Endodermal cell (in vitro differentiated cells): ENCODE data around the gene CDH4. TPM values are rescaled to one million over a fixed set of nuclear protein-coding genes. Genes with fewer than 3 reads are reported as not detected.

Experiments used
- DNase-seq: peaks from one replicate; pipeline ENCODE4 v3.0.0-alpha.2; 2017
- H3K27ac ChIP-seq: 2 replicates; pipeline ENCODE4 v1.5.1; 2013; ENCODE audit warnings: mild to moderate bottlenecking, low read depth, low read length, moderate library complexity
- H3K27me3 ChIP-seq: 2 replicates; pipeline ENCODE4 v1.6.1; 2013; ENCODE audit warnings: mild to moderate bottlenecking, low read length, moderate library complexity; ENCODE audit not compliant: insufficient read depth, control insufficient read depth, poor library complexity, severe bottlenecking
- H3K36me3 ChIP-seq: 2 replicates; pipeline ENCODE4 v1.7.0; 2013; ENCODE audit warnings: mild to moderate bottlenecking, low read length, moderate library complexity; ENCODE audit not compliant: control insufficient read depth, insufficient read depth
- H3K4me1 ChIP-seq: one replicate; pipeline ENCODE4 v1.7.0; 2013; ENCODE audit warnings: low read length; ENCODE audit not compliant: control insufficient read depth, insufficient read depth
- H3K4me3 ChIP-seq: 2 replicates; pipeline ENCODE4 v1.5.1; 2013; ENCODE audit warnings: mild to moderate bottlenecking, low read length, moderate library complexity
- H3K9ac ChIP-seq: 2 replicates; pipeline ENCODE4 v1.6.1; 2013; ENCODE audit warnings: mild to moderate bottlenecking, low read length, moderate library complexity; ENCODE audit not compliant: poor library complexity, severe bottlenecking; ENCODE audit errors: extremely low read depth
- H3K9me3 ChIP-seq: 2 replicates; pipeline ENCODE4 v1.6.1; 2013; ENCODE audit warnings: mild to moderate bottlenecking, low read length, moderate library complexity; ENCODE audit not compliant: control insufficient read depth
- H3K27ac Mint-ChIP-seq: 2 replicates; pipeline ENCODE4 v1.8.0; 2020; ENCODE audit warnings: mixed read lengths
- H3K27me3 Mint-ChIP-seq: 2 replicates; pipeline ENCODE4 v1.8.0; 2021; ENCODE audit warnings: mild to moderate bottlenecking, mixed read lengths; ENCODE audit not compliant: insufficient read depth
- H3K36me3 Mint-ChIP-seq: 2 replicates; pipeline ENCODE4 v1.8.0; 2020; ENCODE audit warnings: low read depth, mixed read lengths
- H3K4me1 Mint-ChIP-seq: 2 replicates; pipeline ENCODE4 v1.8.0; 2020; ENCODE audit warnings: mixed read lengths
- H3K4me3 Mint-ChIP-seq: 2 replicates; pipeline ENCODE4 v1.8.0; 2020; ENCODE audit warnings: mild to moderate bottlenecking, moderate library complexity, mixed read lengths
- H3K9me3 Mint-ChIP-seq: 2 replicates; pipeline ENCODE4 v1.8.0; 2020; ENCODE audit warnings: mild to moderate bottlenecking, mixed read lengths
- WGBS, 2 experiments: methylation state at CpG; one replicate each; pipeline versions ENCODE4 v1.1.5 to v1.1.7; 2013; ENCODE audit warnings: missing lambda C conversion rate in 2 of 2, mixed read lengths in 1 of 2; ENCODE audit not compliant: insufficient coverage in 1 of 2, insufficient read length in 1 of 2; 5-methylcytosine and 5-hydroxymethylcytosine counted together
- total RNA-seq, 2 donors: library from RNA; stranded (reverse); fragmentation: NEBNext Ultra II Directional in 1 of 2; extraction: Animal tissue kit (Norgen Biotek cat#: 25700) in 1 of 2; gene quantifications; 2 replicates in 1 of 2; 3 replicates in 1 of 2; pipeline ENCODE4 v1.2.1, GENCODE V29; 2021
- TF ChIP-seq, protein P1 (sequence below): fragments of 200-600 bp; sonication (generic); conservative IDR thresholded peaks from 2 replicates; pipeline ENCODE4 v1.5.0; 2021; ENCODE audit warnings: antibody characterized with exemption, mild to moderate bottlenecking

Gene CDH4
- total RNA-seq, 2 donors from 2014 or later = 1.8 to 5.8 TPM

- DNase-seq = no peak
- no peaks in the 10 kb centered on the region for H3K36me3 ChIP-seq
- H3K4me3 ChIP-seq = no peak overlapping the region
- Mint-ChIP-seq H3K4me3 (no peak overlapping the region), H3K9me3 (no peaks in the 10 kb centered on the region), H3K27me3 (peaks cover 2% of the 10 kb centered on the region), H3K4me1 (no peaks in the 10 kb centered on the region), H3K36me3 (no peaks in the 10 kb centered on the region), H3K27ac (no peak overlapping the region)
- 90% methylated on average over 13 to 21 of the region's 21 CpGs for WGBS, 2 experiments
- H3K9ac ChIP-seq = no peak overlapping the region
- H3K9me3 ChIP-seq = no peaks in the 10 kb centered on the region
- H3K27ac ChIP-seq = no peak overlapping the region
- no peaks in the 10 kb centered on the region for H3K27me3 ChIP-seq
- H3K4me1 ChIP-seq = no peaks in the 10 kb centered on the region
- TF ChIP-seq, protein P1, sequence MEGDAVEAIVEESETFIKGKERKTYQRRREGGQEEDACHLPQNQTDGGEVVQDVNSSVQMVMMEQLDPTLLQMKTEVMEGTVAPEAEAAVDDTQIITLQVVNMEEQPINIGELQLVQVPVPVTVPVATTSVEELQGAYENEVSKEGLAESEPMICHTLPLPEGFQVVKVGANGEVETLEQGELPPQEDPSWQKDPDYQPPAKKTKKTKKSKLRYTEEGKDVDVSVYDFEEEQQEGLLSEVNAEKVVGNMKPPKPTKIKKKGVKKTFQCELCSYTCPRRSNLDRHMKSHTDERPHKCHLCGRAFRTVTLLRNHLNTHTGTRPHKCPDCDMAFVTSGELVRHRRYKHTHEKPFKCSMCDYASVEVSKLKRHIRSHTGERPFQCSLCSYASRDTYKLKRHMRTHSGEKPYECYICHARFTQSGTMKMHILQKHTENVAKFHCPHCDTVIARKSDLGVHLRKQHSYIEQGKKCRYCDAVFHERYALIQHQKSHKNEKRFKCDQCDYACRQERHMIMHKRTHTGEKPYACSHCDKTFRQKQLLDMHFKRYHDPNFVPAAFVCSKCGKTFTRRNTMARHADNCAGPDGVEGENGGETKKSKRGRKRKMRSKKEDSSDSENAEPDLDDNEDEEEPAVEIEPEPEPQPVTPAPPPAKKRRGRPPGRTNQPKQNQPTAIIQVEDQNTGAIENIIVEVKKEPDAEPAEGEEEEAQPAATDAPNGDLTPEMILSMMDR = no peak
Observed at GRCh38 chr20:61799928-61800327, 547.9 kb downstream of the CDH4 start.

- H3K27me3 ChIP-seq = no peaks in the 10 kb centered on the region
- H3K4me1 Mint-ChIP-seq = no peaks in the 10 kb centered on the region
- 88 to 91% methylated on average over 6 to 13 of the region's 13 CpGs for WGBS, 2 experiments
- no peaks in the 10 kb centered on the region for H3K36me3 ChIP-seq
- no peak overlapping the region for H3K4me3 Mint-ChIP-seq
- H3K27ac Mint-ChIP-seq = no peak overlapping the region
- H3K36me3 Mint-ChIP-seq = no peaks in the 10 kb centered on the region
- no peak for DNase-seq
- H3K27ac ChIP-seq = no peak overlapping the region
- H3K9me3 ChIP-seq = no peaks in the 10 kb centered on the region
- no peak overlapping the region for H3K4me3 ChIP-seq
- no peaks in the 10 kb centered on the region for H3K9me3 Mint-ChIP-seq
- no peak overlapping the region for H3K9ac ChIP-seq
- TF ChIP-seq, protein P1 = no peak
- H3K27me3 Mint-ChIP-seq = peaks cover 2% of the 10 kb centered on the region
- H3K4me1 ChIP-seq = no peaks in the 10 kb centered on the region
Observed at GRCh38 chr20:61800359-61801064, 548.5 kb downstream of the CDH4 start.

DNA sequence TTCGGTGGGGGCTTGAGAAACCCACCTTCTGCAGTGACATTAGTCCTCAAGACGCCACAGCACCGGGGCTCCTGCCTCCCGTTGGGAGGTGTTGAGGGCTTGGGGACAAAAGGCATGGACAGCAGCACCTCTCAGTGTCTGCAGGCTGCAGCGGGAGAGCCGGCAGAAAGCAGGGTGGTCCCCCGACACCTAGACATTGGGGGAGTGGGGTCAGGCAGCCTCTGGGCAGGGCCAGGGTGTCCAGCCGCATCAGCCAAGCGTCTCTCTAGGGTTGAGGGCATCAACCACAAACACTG, 549.0 kb downstream of the CDH4 start:
- TF ChIP-seq, protein P1 = no peak
- H3K4me1 ChIP-seq = no peaks in the 10 kb centered on the region

More for the DNA sequence above, 549.0 kb downstream of the CDH4 start:
- H3K27me3 ChIP-seq = no peaks in the 10 kb centered on the region
- no peaks in the 10 kb centered on the region for H3K4me1 Mint-ChIP-seq
- no peak overlapping the region for H3K27ac ChIP-seq
- H3K9me3 Mint-ChIP-seq = no peaks in the 10 kb centered on the region
- WGBS, 2 experiments = 90 to 100% methylated on average over 3 to 9 of the region's 9 CpGs
- H3K36me3 ChIP-seq = no peaks in the 10 kb centered on the region
- no peak for DNase-seq
- no peaks in the 10 kb centered on the region for H3K9me3 ChIP-seq
- peaks cover 2% of the 10 kb centered on the region for H3K27me3 Mint-ChIP-seq
- H3K27ac Mint-ChIP-seq = no peak overlapping the region
- no peak overlapping the region for H3K4me3 Mint-ChIP-seq
- no peaks in the 10 kb centered on the region for H3K36me3 Mint-ChIP-seq
- H3K4me3 ChIP-seq = no peak overlapping the region
- no peak overlapping the region for H3K9ac ChIP-seq
